ENCODE results near the gene ZNF525. TPM values are rescaled to one million over a fixed set of nuclear protein-coding genes. Genes with fewer than 3 reads are reported as not detected.

ZNF525 gene
- total and polyA plus RNA-seq, 2 of the 13 experiments (the other 11 are each of a cell fraction or from before 2014, with no cell fraction given): 3.4 to 8.7 TPM

DNA sequence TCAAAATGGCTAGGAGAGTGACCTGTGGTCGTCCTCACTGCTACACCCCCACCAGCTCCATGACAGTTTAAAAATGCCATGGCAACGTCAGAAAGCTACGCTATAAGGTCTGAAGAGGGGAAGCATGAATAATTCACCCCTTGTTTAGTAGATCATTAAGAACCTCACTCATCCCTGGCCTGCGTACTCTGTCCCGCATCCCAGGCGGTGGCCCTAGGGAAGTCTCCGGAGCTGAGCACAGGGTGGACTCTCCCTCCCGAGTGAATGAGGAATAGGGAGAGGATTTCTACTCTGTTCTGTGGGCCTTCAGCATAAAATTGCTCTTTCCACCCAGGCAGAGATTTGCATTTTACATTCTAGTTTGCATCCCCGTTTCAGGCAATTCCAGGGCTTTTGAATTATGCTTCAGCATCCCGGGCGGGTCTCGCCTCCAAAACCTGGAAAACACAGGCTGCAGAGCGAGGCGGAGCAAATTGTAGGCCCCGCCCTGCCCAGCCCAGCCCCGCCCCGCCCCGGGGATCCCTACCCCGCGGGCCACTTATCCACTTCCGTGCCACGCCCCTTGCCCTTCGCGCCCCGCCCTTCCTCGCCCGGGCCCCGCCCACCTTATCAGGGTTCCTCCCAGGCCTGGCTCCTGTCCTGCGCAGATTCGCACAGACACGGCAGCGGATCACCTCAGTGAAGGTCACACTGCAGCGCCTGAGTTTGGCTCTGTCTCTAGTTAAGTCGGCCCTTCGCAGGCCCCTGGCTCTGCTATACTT is 7.5 kb upstream of the ZNF525 start:
- Histone ChIP-seq H3K36me3 (replicated peaks in 1 of 2; ENCODE audit: control insufficient read depth in 1 of 2, insufficient read depth in 2 of 2, low read length in 2 of 2) (no peaks in the 10 kb centered on the region; a peak in 1 of 5 replicates), H3K9me3 (ENCODE audit: low read length) (peaks cover 55% of the 10 kb centered on the region), H3K27ac (ENCODE audit: extremely low read length, insufficient read depth, low read length) (no peak overlapping the region), H3K27me3 (ENCODE audit: control insufficient read depth in 1 of 2, insufficient read depth in 2 of 2, low read length in 2 of 2) (no peaks in the 10 kb centered on the region), H3K79me2 (ENCODE audit: insufficient read depth, low read length) (no peaks in the 10 kb centered on the region), H2AFZ (ENCODE audit: low read length) (no peak overlapping the region), H3K4me2 (ENCODE audit: low read depth, low read length) (no peak overlapping the region), H3K4me3 (replicated peaks in 1 of 3; ENCODE audit: insufficient read depth in 1 of 3, low read depth in 2 of 3, low read length in 3 of 3) (no peak overlapping the region), H3K4me1 (ENCODE audit: insufficient read depth, low read length) (no peaks in the 10 kb centered on the region), H3K9ac (ENCODE audit: insufficient read depth, low read depth, low read length) (no peak overlapping the region), H4K20me1 (ENCODE audit: insufficient read depth, low read length) (no peaks in the 10 kb centered on the region)
- intact Hi-C loops (cut with micrococcal nuclease; ENCODE audit: unreplicated experiment) (no loop called here), in situ Hi-C loops (cut with HindIII; ENCODE audit: extremely low pct_ligation_motif_present, low pct_unique_long_range_greater_than_20kb) (no loop called here)
- ATAC-seq (no peak), FAIRE-seq (no peak), DNase-seq (ENCODE audit: low spot score) (no peak)
- no TSS peak for BruUV-seq (replicated peaks)
- WGBS (ENCODE audit: low lambda C conversion rate): 87% methylated on average over 35 of the region's 35 CpGs
- CTCF ChIA-PET (ENCODE audit: low intra/inter-chr PET ratio, low total read pairs): no interaction called here
- POLR2A ChIA-PET: no interaction called here
- TF ChIP-seq ASH2L (IDR thresholded peaks at IDR 0.05; ENCODE audit: insufficient read length, low read depth, low read length) (no peak), SIX4 (CRISPR knock-in tag; IDR thresholded peaks at IDR 0.05) (no peak), NCOR1 (IDR thresholded peaks at IDR 0.05; ENCODE audit: borderline replicate concordance, low read length) (no peak), SMARCC2 (IDR thresholded peaks at IDR 0.05) (no peak), IKZF4 (CRISPR knock-in tag; IDR thresholded peaks at IDR 0.05; ENCODE audit: borderline replicate concordance, low read depth, not compliant biosample characterization) (no peak), ZNF333 (CRISPR knock-in tag; IDR thresholded peaks at IDR 0.05; ENCODE audit: borderline replicate concordance) (no peak), HNRNPL (IDR thresholded peaks at IDR 0.05; ENCODE audit: low read depth, low read length) (no peak), HNRNPUL1 (IDR thresholded peaks at IDR 0.05; ENCODE audit: low read depth, low read length) (no peak), RFX5 (IDR thresholded peaks at IDR 0.05; ENCODE audit: low read depth, low read length) (no peak)
- TF ChIP-seq, protein P1, sequence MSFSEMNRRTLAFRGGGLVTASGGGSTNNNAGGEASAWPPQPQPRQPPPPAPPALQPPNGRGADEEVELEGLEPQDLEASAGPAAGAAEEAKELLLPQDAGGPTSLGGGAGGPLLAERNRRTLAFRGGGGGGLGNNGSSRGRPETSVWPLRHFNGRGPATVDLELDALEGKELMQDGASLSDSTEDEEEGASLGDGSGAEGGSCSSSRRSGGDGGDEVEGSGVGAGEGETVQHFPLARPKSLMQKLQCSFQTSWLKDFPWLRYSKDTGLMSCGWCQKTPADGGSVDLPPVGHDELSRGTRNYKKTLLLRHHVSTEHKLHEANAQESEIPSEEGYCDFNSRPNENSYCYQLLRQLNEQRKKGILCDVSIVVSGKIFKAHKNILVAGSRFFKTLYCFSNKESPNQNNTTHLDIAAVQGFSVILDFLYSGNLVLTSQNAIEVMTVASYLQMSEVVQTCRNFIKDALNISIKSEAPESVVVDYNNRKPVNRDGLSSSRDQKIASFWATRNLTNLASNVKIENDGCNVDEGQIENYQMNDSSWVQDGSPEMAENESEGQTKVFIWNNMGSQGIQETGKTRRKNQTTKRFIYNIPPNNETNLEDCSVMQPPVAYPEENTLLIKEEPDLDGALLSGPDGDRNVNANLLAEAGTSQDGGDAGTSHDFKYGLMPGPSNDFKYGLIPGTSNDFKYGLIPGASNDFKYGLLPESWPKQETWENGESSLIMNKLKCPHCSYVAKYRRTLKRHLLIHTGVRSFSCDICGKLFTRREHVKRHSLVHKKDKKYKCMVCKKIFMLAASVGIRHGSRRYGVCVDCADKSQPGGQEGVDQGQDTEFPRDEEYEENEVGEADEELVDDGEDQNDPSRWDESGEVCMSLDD (CRISPR knock-in tag; IDR thresholded peaks at IDR 0.05; ENCODE audit: borderline replicate concordance): no peak
- TF ChIP-seq, protein P2, sequence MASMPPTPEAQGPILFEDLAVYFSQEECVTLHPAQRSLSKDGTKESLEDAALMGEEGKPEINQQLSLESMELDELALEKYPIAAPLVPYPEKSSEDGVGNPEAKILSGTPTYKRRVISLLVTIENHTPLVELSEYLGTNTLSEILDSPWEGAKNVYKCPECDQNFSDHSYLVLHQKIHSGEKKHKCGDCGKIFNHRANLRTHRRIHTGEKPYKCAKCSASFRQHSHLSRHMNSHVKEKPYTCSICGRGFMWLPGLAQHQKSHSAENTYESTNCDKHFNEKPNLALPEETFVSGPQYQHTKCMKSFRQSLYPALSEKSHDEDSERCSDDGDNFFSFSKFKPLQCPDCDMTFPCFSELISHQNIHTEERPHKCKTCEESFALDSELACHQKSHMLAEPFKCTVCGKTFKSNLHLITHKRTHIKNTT (CRISPR knock-in tag; IDR thresholded peaks at IDR 0.05): no peak
- TF ChIP-seq, protein P3, sequence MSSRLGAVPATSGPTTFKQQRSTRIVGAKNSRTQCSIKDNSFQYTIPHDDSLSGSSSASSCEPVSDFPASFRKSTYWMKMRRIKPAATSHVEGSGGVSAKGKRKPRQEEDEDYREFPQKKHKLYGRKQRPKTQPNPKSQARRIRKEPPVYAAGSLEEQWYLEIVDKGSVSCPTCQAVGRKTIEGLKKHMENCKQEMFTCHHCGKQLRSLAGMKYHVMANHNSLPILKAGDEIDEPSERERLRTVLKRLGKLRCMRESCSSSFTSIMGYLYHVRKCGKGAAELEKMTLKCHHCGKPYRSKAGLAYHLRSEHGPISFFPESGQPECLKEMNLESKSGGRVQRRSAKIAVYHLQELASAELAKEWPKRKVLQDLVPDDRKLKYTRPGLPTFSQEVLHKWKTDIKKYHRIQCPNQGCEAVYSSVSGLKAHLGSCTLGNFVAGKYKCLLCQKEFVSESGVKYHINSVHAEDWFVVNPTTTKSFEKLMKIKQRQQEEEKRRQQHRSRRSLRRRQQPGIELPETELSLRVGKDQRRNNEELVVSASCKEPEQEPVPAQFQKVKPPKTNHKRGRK (CRISPR knock-in tag; IDR thresholded peaks at IDR 0.05): no peak
- TF ChIP-seq, protein P4, sequence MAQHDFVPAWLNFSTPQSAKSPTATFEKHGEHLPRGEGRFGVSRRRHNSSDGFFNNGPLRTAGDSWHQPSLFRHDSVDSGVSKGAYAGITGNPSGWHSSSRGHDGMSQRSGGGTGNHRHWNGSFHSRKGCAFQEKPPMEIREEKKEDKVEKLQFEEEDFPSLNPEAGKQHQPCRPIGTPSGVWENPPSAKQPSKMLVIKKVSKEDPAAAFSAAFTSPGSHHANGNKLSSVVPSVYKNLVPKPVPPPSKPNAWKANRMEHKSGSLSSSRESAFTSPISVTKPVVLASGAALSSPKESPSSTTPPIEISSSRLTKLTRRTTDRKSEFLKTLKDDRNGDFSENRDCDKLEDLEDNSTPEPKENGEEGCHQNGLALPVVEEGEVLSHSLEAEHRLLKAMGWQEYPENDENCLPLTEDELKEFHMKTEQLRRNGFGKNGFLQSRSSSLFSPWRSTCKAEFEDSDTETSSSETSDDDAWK (CRISPR knock-in tag; IDR thresholded peaks at IDR 0.05): no peak
- TF ChIP-seq, protein P5, sequence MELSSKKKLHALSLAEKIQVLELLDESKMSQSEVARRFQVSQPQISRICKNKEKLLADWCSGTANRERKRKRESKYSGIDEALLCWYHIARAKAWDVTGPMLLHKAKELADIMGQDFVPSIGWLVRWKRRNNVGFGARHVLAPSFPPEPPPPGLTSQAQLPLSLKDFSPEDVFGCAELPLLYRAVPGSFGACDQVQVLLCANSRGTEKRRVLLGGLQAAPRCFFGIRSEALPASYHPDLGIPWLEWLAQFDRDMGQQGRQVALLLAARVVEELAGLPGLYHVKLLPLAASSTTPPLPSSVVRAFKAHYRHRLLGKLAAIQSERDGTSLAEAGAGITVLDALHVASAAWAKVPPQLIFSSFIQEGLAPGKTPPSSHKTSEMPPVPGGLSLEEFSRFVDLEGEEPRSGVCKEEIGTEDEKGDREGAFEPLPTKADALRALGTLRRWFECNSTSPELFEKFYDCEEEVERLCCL (CRISPR knock-in tag; IDR thresholded peaks at IDR 0.05; ENCODE audit: borderline replicate concordance): no peak

Measured in HepG2 (cell line).